HTR-8/SVneo (cell line): Measurements from ENCODE around the gene CDKAL1.
A peak's percentile ranks its signal among the peaks of the same experiment; 100 is the strongest.

Source experiments
- DNase-seq: peaks from one replicate; pipeline ENCODE4 v3.0.0; 2011; ENCODE audit warnings: low spot score, mixed read lengths; ENCODE audit not compliant: insufficient read length
- FAIRE-seq: peaks from 2 replicates; lab custom pipeline; 2011; peaks lifted over from hg19 to GRCh38; lab: Jason Lieb, UNC

CDKAL1 gene

GRCh38 chr6:20850686-20851416 lies 316.6 kb downstream of the CDKAL1 start:
- FAIRE-seq, result no peak
- DNase-seq, result no peak

GRCh38 chr6:20851795-20852194 lies 317.5 kb downstream of the CDKAL1 start:
- DNase-seq (no peak), FAIRE-seq (no peak)

- FAIRE-seq (no peak), DNase-seq (no peak)
Measured at GRCh38 chr6:20853828-20854227, 319.6 kb downstream of the CDKAL1 start.

- FAIRE-seq (no peak), DNase-seq (no peak)
Measured at GRCh38 chr6:20856681-20857288, 322.5 kb downstream of the CDKAL1 start.

GRCh38 chr6:20861481-20861880 lies 327.2 kb downstream of the CDKAL1 start:
- DNase-seq (no peak), FAIRE-seq (no peak)

- FAIRE-seq (no peak), DNase-seq (no peak)
Measured at GRCh38 chr6:20866036-20866435, 331.8 kb downstream of the CDKAL1 start.

- FAIRE-seq (peak; percentile 26), DNase-seq (no peak)
Measured at GRCh38 chr6:20866935-20867703, 332.9 kb downstream of the CDKAL1 start.

GRCh38 chr6:20868397-20869096 lies 334.3 kb downstream of the CDKAL1 start:
- FAIRE-seq (no peak), DNase-seq (no peak)

- FAIRE-seq, result peak; percentile 38
- DNase-seq, result no peak
Measured at GRCh38 chr6:20870021-20870420, 335.8 kb downstream of the CDKAL1 start.

- DNase-seq (no peak), FAIRE-seq (no peak)
Measured at GRCh38 chr6:20870493-20870892, 336.2 kb downstream of the CDKAL1 start.

GRCh38 chr6:20873425-20874190 lies 339.4 kb downstream of the CDKAL1 start:
- DNase-seq, result no peak

GRCh38 chr6:20875369-20875963 lies 341.2 kb downstream of the CDKAL1 start:
- DNase-seq (no peak), FAIRE-seq (no peak)

More at GRCh38 chr6:20873425-20874190, 339.4 kb downstream of the CDKAL1 start:
- no peak for FAIRE-seq

- no peak for DNase-seq
- FAIRE-seq, result no peak
Measured at GRCh38 chr6:20876036-20876435, 341.8 kb downstream of the CDKAL1 start.

- no peak for FAIRE-seq
- DNase-seq, result no peak
Measured at GRCh38 chr6:20876561-20876960, 342.3 kb downstream of the CDKAL1 start.

GRCh38 chr6:20877008-20877937 lies 343.0 kb downstream of the CDKAL1 start:
- peak; percentile 75 for DNase-seq
- peak; percentile 86 for FAIRE-seq

GRCh38 chr6:20879121-20879520 lies 344.9 kb downstream of the CDKAL1 start:
- no peak for DNase-seq
- no peak for FAIRE-seq

- no peak for DNase-seq
- FAIRE-seq, result no peak
Measured at GRCh38 chr6:20879526-20879925, 345.3 kb downstream of the CDKAL1 start.

GRCh38 chr6:20881365-20881764 lies 347.1 kb downstream of the CDKAL1 start:
- FAIRE-seq (no peak), DNase-seq (no peak)
